MCF 10A (cell line): ENCODE results near the gene ABHD2. TPM values are rescaled to one million over a fixed set of nuclear protein-coding genes. Genes with fewer than 3 reads are reported as not detected.

Experiments used
- BruUV-seq: library from RNA; stranded (reverse); fragments of 400-500 nt; replicated peaks from 2 replicates; lab custom pipeline; 2021; lab: Mats Ljungman, UMichigan
- CTCF ChIA-PET: fragments of 300-600 bp; sonication (Branson Sonifier 250); formaldehyde crosslinking; extraction: SDS; loops from one replicate; lab custom pipeline; 2021; ENCODE audit warnings: antibody characterized with exemption, inconsistent platforms; lab: Yijun Ruan, JAX
- POLR2A ChIA-PET: fragments of 300-600, 350-650 bp; sonication (Branson Sonifier 250); formaldehyde crosslinking; extraction: SDS; loops from one replicate; lab custom pipeline; 2020; ENCODE audit warnings: antibody characterized with exemption, inconsistent platforms; lab: Yijun Ruan, JAX
- DNase-seq: peaks from one replicate; pipeline ENCODE4 v3.0.0-alpha.2; 2018; ENCODE audit not compliant: unreplicated experiment
- H3K27ac Mint-ChIP-seq: one replicate; pipeline ENCODE4 v1.8.0; 2022; ENCODE audit warnings: mild to moderate bottlenecking, low read depth, mixed read lengths; ENCODE audit not compliant: unreplicated experiment
- H3K27me3 Mint-ChIP-seq: one replicate; pipeline ENCODE4 v1.8.0; 2022; ENCODE audit warnings: mixed read lengths; ENCODE audit not compliant: insufficient read depth, unreplicated experiment
- H3K36me3 Mint-ChIP-seq: one replicate; pipeline ENCODE4 v1.8.0; 2022; ENCODE audit warnings: mild to moderate bottlenecking, moderate library complexity, mixed read lengths; ENCODE audit not compliant: insufficient read depth, unreplicated experiment
- H3K4me1 Mint-ChIP-seq: one replicate; pipeline ENCODE4 v1.8.0; 2022; ENCODE audit warnings: mixed read lengths; ENCODE audit not compliant: insufficient read depth, unreplicated experiment
- H3K4me3 Mint-ChIP-seq: one replicate; pipeline ENCODE4 v1.8.0; 2022; ENCODE audit warnings: mild to moderate bottlenecking, moderate library complexity, mixed read lengths; ENCODE audit not compliant: unreplicated experiment
- H3K9me3 Mint-ChIP-seq: one replicate; pipeline ENCODE4 v1.8.0; 2022; ENCODE audit warnings: mixed read lengths; ENCODE audit not compliant: unreplicated experiment
- intact Hi-C: fragments of 100-400 bp; cut with micrococcal nuclease; formaldehyde crosslinking; loops from 2 replicates; pipeline ENCODE4 v1.14.1; 2022
- total RNA-seq: library from RNA; stranded (reverse); gene quantifications from 2 replicates; pipeline ENCODE4 v1.2.3, GENCODE V29; 2022
- TF ChIP-seq, protein P1 (sequence below): fragments of 200-600 bp; IDR thresholded peaks from one replicate; pipeline ENCODE4 v1.8.0; 2022; ENCODE audit warnings: antibody characterized with exemption, mild to moderate bottlenecking; ENCODE audit not compliant: unreplicated experiment

ABHD2 gene
- total RNA-seq, 1 experiment from 2014 or later, result 47.7 TPM

DNA sequence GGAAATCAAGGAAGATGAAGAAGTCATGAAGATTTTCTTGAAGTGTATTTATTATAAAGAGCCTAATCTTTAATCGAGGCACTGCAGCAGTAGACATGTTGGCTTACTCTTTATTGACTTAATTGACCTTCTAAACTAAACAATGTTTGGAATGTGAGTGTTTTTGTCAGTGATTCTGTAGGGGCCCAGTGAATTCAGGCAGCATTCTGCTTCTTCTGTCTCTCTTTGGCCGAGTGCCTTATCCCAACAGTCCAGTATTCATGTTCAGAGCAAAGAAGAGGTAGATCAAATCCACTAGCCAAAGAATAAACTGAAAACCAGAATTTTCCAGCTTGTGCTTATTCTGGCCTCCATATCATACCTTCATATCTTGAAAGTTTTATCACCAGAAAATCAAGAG lies 77.4 kb downstream of the ABHD2 start:
- Mint-ChIP-seq H3K4me1 (peaks cover 12% of the 10 kb centered on the region), H3K9me3 (no peaks in the 10 kb centered on the region), H3K27me3 (no peaks in the 10 kb centered on the region), H3K27ac (no peak overlapping the region), H3K4me3 (no peak overlapping the region), H3K36me3 (peaks cover 1% of the 10 kb centered on the region)
- no TSS peak for BruUV-seq
- intact Hi-C loops, result no loop called here
- TF ChIP-seq, protein P1, sequence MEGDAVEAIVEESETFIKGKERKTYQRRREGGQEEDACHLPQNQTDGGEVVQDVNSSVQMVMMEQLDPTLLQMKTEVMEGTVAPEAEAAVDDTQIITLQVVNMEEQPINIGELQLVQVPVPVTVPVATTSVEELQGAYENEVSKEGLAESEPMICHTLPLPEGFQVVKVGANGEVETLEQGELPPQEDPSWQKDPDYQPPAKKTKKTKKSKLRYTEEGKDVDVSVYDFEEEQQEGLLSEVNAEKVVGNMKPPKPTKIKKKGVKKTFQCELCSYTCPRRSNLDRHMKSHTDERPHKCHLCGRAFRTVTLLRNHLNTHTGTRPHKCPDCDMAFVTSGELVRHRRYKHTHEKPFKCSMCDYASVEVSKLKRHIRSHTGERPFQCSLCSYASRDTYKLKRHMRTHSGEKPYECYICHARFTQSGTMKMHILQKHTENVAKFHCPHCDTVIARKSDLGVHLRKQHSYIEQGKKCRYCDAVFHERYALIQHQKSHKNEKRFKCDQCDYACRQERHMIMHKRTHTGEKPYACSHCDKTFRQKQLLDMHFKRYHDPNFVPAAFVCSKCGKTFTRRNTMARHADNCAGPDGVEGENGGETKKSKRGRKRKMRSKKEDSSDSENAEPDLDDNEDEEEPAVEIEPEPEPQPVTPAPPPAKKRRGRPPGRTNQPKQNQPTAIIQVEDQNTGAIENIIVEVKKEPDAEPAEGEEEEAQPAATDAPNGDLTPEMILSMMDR, result no peak
- DNase-seq, result no peak
- ChIA-PET CTCF (interaction anchor here (1.1 to 20.8 kb wide), 4 partner anchors 12 to 109 kb away, joined by 6 to 452 read pairs (median 30); no protein-coding TSS in a partner anchor), POLR2A (no interaction called here)

DNA sequence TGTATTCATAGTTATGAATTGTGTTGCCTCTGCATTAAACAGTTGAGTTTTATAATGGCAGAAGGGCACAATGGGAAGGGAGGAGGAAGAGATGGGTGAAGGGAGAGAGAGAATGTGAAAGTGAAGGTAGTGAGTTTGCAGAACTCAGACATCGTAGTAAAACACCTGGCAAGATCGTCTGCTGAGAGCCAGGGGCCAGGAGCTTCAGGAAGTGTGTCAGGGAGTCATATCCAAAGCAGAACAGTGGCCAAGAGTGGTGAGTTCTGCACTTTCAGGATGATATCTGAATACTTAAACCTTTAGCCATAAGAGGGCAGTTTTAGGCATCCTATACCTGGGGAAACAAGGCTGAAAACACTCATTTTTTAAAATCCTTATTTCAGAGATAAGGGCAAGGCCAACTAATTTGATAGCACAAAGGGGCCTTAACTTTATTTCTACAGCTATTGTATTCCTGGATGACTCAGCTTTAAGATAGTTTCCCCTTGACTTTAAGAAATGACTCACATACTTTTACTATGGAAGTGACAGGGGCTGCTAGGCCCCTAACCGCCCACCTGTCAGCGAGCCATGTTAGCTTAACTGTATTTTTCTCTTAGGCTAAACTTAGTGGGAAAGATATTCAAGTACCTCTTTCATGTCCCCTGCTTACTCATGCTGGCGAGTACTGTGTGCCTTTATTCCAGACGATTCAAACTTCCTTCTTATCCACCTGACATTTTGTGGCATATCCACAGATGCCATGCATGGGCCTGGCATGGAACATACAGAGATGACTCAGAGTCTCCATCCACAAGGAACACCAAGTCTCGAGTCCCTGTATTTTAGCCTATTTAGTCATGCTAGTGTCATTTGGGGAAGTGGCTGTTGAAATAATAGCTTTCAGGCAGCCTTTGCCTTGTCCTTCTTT lies 79.3 kb downstream of the ABHD2 start:
- TF ChIP-seq, protein P1, result no peak
- CTCF ChIA-PET, result interaction anchor here (0.6 to 20.8 kb wide), 24 partner anchors 10 to 1416 kb away, joined by 3 to 452 read pairs (median 4); no protein-coding TSS in a partner anchor
- POLR2A ChIA-PET, result interaction anchor here (0.9 to 2.1 kb wide), 9 partner anchors 11 to 255 kb away, joined by 3 to 12 read pairs (median 5); partner anchors contain the start of gene ABHD2
- H3K36me3 Mint-ChIP-seq, result peaks cover 6% of the 10 kb centered on the region
- H3K27ac Mint-ChIP-seq, result peak overlapping the region; percentile 65
- BruUV-seq, result no TSS peak
- no peaks in the 10 kb centered on the region for H3K27me3 Mint-ChIP-seq
- H3K4me1 Mint-ChIP-seq, result peaks cover 12% of the 10 kb centered on the region
- peak overlapping the region; percentile 18 for H3K4me3 Mint-ChIP-seq
- no peaks in the 10 kb centered on the region for H3K9me3 Mint-ChIP-seq
- intact Hi-C loops, result no loop called here
- DNase-seq, result peak; percentile 83

DNA sequence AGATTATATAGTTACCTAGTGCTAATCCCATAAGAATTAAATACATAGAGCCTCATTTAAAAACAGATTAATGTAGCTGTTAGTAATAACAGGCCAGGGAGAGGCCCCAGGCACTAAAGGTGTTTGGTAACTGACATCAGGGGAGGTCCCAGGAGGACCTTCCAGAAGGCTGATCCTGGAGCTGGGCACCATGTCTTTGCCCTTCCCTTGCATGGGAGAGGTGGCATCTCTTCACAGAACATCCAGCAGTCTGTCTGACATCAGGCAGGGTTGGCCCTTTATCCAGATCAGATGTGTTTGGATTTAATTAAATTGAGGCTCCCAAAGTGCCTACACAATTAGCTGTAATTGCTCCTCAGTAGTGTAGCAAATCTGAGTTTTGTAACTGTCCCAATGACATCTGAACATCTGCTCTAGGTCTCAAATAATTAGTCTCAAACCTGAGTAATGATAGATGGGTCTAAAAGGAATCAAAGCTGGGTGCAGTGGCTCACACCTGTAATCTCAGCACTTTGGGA lies 80.1 kb downstream of the ABHD2 start:
- ChIA-PET CTCF (interaction anchor here (0.6 to 20.8 kb wide), 16 partner anchors 9 to 282 kb away, joined by 3 to 452 read pairs (median 3); no protein-coding TSS in a partner anchor), POLR2A (interaction anchor here (1.0 to 2.1 kb wide), 6 partner anchors 10 to 80 kb away, joined by 3 to 12 read pairs (median 6); partner anchors contain the start of gene ABHD2)
- Mint-ChIP-seq H3K27me3 (no peaks in the 10 kb centered on the region), H3K4me1 (peaks cover 12% of the 10 kb centered on the region), H3K4me3 (no peak overlapping the region), H3K9me3 (no peaks in the 10 kb centered on the region), H3K27ac (peak overlapping the region; percentile 65), H3K36me3 (peaks cover 6% of the 10 kb centered on the region)
- TF ChIP-seq, protein P1, result no peak
- DNase-seq, result no peak
- intact Hi-C loops, result no loop called here
- BruUV-seq, result no TSS peak

DNA sequence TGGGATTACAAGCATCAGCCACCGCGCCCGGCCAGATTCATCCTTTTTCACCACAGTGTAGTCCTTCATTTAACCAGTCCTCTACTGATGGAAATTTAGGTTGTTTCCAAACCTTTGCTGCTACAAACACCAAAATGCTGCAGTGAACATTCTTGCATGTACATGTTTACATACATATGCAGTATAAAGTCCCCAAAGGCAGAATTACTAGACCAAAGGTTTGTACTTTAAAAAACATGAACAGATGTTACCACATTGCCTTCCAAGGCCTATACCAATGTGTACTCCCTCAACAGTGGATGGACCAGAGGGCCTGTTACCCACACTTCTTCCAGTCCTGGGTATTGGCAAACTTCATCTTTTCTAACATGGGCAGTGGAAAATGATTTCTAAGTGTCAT lies 82.1 kb downstream of the ABHD2 start:
- Mint-ChIP-seq H3K4me1 (peaks cover 19% of the 10 kb centered on the region), H3K4me3 (no peak overlapping the region), H3K36me3 (peaks cover 6% of the 10 kb centered on the region), H3K27me3 (no peaks in the 10 kb centered on the region), H3K27ac (no peak overlapping the region), H3K9me3 (no peaks in the 10 kb centered on the region)
- DNase-seq, result no peak
- POLR2A ChIA-PET, result interaction anchor here (0.7 to 1.0 kb wide), 2 partner anchors 69 to 82 kb away, joined by 3 read pairs; partner anchors contain the start of gene ABHD2
- intact Hi-C loops, result no loop called here
- CTCF ChIA-PET, result interaction anchor here (0.7 to 20.8 kb wide), 11 partner anchors 11 to 113 kb away, joined by 3 to 452 read pairs (median 8); partner anchors contain the start of gene ABHD2
- no TSS peak for BruUV-seq
- TF ChIP-seq, protein P1, result no peak
